Lung (tissue), 12 donors: ENCODE data around the gene CDC42SE2. TPM values are rescaled to one million over a fixed set of nuclear protein-coding genes. Genes with fewer than 3 reads are reported as not detected.
"Not testable (repeated sequence)": the region's sequence is repeated elsewhere in the genome, so short reads cannot be mapped to it uniquely, and the experiment has no call there.

ENCODE experiments used
- ATAC-seq: fragments of 200-7000 bp; cut with Tn5 transposase; one replicate; pipeline ENCODE4 v1.9.1; 2020; ENCODE audit warnings: moderate number of reproducible peaks; ENCODE audit not compliant: insufficient read depth, low FRiP score
- DNase-seq, 3 donors: peaks; one replicate each; pipeline ENCODE4 v3.0.0-alpha.2; 2013 to 2017
- H3K27ac ChIP-seq, 2 donors: one replicate each; pipeline ENCODE4 v1.5.1; 2013; ENCODE audit warnings: mild to moderate bottlenecking in 2 of 2, moderate library complexity in 2 of 2, control low read depth in 1 of 2, inconsistent platforms in 1 of 2, low read depth in 1 of 2, low read length in 1 of 2
- H3K27me3 ChIP-seq, 3 donors: one replicate each; pipeline ENCODE4 v1.5.1; 2013; ENCODE audit warnings: low read length in 2 of 3; ENCODE audit not compliant: control insufficient read depth in 3 of 3, insufficient read depth in 3 of 3
- H3K36me3 ChIP-seq, 4 donors: one replicate each; pipeline ENCODE4 v1.5.1; 2013; ENCODE audit warnings: low read length in 4 of 4, mild to moderate bottlenecking in 1 of 4, moderate library complexity in 1 of 4; ENCODE audit not compliant: control insufficient read depth in 4 of 4, insufficient read depth in 4 of 4
- H3K4me1 ChIP-seq, 5 donors: one replicate each; pipeline ENCODE4 v1.5.1; 2013; ENCODE audit warnings: low read length in 5 of 5, mild to moderate bottlenecking in 2 of 5, moderate library complexity in 1 of 5; ENCODE audit not compliant: control insufficient read depth in 5 of 5, insufficient read depth in 5 of 5
- H3K4me3 ChIP-seq: one replicate; pipeline ENCODE4 v1.5.1; 2013; ENCODE audit warnings: mild to moderate bottlenecking, control low read depth, moderate library complexity
- H3K9ac ChIP-seq, 2 donors: one replicate each; pipeline ENCODE4 v1.5.1; 2013; ENCODE audit warnings: low read length in 2 of 2, control low read depth in 1 of 2; ENCODE audit not compliant: insufficient read depth in 1 of 2
- H3K9me3 ChIP-seq, 4 donors: one replicate each; pipeline ENCODE4 v1.5.1; 2013; ENCODE audit warnings: low read length in 3 of 4, mild to moderate bottlenecking in 1 of 4, moderate library complexity in 1 of 4; ENCODE audit not compliant: control insufficient read depth in 4 of 4, insufficient read depth in 3 of 4
- WGBS, 2 donors: extraction: QIAGEN DNeasy Blood & Tissue Kit; methylation state at CpG; one replicate each; pipeline ENCODE4 v1.1.7; 2013; 5-methylcytosine and 5-hydroxymethylcytosine counted together
- polyA plus RNA-seq, 2 donors: library from polyadenylated mRNA; stranded (reverse); fragments of 200-250 nt; gene quantifications; one replicate each; pipeline ENCODE4 v1.2.1, GENCODE V29; 2013
- total RNA-seq, 2 donors: library from RNA; depleted of rRNA in 1 of 2; stranded (reverse); fragments of >200 nt in 1 of 2; gene quantifications; one replicate each; pipeline ENCODE4 v1.2.1, GENCODE V29; 2014 to 2021
- TF ChIP-seq, protein P1 (sequence below): IDR thresholded peaks from 2 replicates; pipeline ENCODE4 v1.5.1; 2012; ENCODE audit warnings: mild to moderate bottlenecking; ENCODE audit errors: control extremely low read depth, extremely low read depth
- donor health status: control.
- donor health status: control.
- donor health status: Bipolar disorder and iron deficiency.
- donor health status: healthy.
- donor health status: DM: yes; HTN: yes; CAD: no.

The CDC42SE2 gene
- total and polyA plus RNA-seq, 4 donors = 18.1 to 58.9 (median 28.4) TPM

DNA sequence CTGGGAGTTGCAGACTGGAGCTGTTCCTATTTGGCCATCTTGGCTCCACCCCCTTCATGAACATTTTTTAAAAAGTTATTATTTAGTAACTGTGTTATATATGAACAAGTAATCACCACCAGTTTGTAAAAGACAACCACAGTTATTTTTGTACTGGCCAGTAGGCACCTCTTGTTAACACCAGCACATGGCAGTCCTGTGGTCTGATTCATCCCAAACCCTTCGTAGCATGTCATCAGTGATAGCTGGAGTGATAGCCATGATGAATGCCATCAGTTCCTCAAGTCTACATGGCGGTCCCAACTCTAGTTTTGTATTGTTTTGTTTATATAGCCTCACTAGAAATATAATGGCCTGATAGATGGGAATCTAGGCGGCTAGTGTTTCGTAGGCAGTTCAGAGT is 74.2 kb downstream of the CDC42SE2 start:
- H3K9ac ChIP-seq = no peak overlapping the region
- peaks cover 0 to 6% (median 3%) of the 10 kb centered on the region in 4 donors for H3K36me3 ChIP-seq
- H3K27ac ChIP-seq = no peak overlapping the region
- no peak for DNase-seq
- no peaks in the 10 kb centered on the region for H3K27me3 ChIP-seq
- no peak overlapping the region for H3K4me3 ChIP-seq
- WGBS, 2 donors = 96 to 98% methylated on average over 4 of the region's 4 CpGs
- peaks cover 0 to 3% (median 2%) of the 10 kb centered on the region in 4 donors for H3K9me3 ChIP-seq
- H3K4me1 ChIP-seq = no peaks in the 10 kb centered on the region
- ATAC-seq = no peak
- TF ChIP-seq, protein P1, sequence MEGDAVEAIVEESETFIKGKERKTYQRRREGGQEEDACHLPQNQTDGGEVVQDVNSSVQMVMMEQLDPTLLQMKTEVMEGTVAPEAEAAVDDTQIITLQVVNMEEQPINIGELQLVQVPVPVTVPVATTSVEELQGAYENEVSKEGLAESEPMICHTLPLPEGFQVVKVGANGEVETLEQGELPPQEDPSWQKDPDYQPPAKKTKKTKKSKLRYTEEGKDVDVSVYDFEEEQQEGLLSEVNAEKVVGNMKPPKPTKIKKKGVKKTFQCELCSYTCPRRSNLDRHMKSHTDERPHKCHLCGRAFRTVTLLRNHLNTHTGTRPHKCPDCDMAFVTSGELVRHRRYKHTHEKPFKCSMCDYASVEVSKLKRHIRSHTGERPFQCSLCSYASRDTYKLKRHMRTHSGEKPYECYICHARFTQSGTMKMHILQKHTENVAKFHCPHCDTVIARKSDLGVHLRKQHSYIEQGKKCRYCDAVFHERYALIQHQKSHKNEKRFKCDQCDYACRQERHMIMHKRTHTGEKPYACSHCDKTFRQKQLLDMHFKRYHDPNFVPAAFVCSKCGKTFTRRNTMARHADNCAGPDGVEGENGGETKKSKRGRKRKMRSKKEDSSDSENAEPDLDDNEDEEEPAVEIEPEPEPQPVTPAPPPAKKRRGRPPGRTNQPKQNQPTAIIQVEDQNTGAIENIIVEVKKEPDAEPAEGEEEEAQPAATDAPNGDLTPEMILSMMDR = no peak

DNA sequence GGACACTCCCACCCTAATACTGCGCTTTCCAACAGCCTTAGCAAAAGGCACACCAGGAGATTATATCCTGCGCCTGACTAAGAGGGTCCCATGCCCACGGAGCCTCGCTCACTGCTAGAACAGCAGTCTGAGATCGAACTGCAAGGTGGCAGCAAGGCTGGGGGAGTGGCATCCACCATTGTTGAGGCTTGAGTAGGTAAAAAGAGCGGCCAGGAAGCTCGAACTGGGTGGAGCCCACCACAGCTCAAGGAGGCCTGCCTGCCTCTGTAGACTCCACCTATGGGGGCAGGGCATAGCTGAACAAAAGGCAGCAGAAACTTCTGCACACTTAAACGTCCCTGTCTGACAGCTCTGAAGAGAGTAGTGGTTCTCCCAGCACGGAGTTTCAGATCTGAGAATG is 80.4 kb downstream of the CDC42SE2 start:
- not testable (repeated sequence) for H3K36me3 ChIP-seq, H3K4me1 ChIP-seq, H3K4me3 ChIP-seq, DNase-seq, ATAC-seq, H3K9me3 ChIP-seq, H3K27ac ChIP-seq, H3K27me3 ChIP-seq, H3K9ac ChIP-seq
- WGBS, 2 donors = 95 to 96% methylated on average over 9 of the region's 9 CpGs

DNA sequence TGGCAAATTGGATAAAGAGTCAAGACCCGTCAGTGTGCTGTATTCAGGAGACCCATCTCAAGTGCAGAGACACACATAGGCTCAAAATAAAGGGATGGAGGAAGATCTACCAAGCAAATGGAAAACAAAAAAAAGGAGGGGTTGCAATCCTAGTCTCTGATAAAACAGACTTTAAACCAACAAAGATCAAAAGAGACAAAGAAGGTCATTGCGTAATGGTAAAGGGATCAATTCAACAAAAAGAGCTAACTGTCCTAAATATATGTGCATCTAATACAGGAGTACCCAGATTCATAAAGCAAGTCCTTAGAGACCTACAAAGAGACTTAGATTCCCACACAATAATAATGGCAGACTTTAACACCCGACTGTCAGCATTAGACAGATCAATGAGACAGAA is 82.4 kb downstream of the CDC42SE2 start:
- WGBS, 2 donors = 96 to 98% methylated on average over 3 of the region's 3 CpGs
- not testable (repeated sequence) for H3K4me1 ChIP-seq, H3K36me3 ChIP-seq, DNase-seq, H3K27ac ChIP-seq, H3K27me3 ChIP-seq, ATAC-seq, H3K9ac ChIP-seq, H3K4me3 ChIP-seq, H3K9me3 ChIP-seq

DNA sequence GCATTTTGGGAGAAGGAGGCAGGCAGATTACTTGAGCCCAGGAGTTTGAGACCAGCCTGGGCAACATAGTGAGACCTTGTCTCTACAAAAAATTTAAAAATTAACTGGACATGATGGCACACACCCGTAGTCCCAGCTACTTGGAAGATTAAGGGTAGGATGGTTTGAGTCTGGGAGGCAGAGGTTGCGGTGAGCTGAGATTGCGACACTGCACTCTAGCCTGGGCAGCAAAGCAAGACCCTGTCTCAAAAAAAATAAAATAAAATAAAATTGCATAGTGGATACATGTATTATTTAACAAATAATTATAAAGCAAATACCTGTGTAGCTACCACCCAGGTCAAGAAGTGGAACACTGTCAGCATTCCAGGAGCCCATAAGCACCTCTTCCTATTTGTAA is 90.1 kb downstream of the CDC42SE2 start:
- ATAC-seq = no peak
- no peaks in the 10 kb centered on the region for H3K9me3 ChIP-seq
- H3K36me3 ChIP-seq = no peaks in the 10 kb centered on the region
- H3K27ac ChIP-seq = no peak overlapping the region
- no peak overlapping the region for H3K4me3 ChIP-seq
- 87% methylated on average over 3 of the region's 3 CpGs for WGBS, 2 donors
- peaks cover 0 to 7% (median 1%) of the 10 kb centered on the region in 5 donors for H3K4me1 ChIP-seq
- no peaks in the 10 kb centered on the region for H3K27me3 ChIP-seq
- TF ChIP-seq, protein P1 = no peak
- no peak overlapping the region for H3K9ac ChIP-seq
- DNase-seq = no peak
